HL-60 (cell line): ENCODE results near the gene EMID1.

Source experiments
- POLR2AphosphoS5 ChIP-seq: IDR thresholded peaks from 2 replicates; pipeline ENCODE4 v1.6.1; 2012; ENCODE audit warnings: low read depth
- TF ChIP-seq, protein P1 (sequence below): IDR thresholded peaks from one replicate; pipeline ENCODE4 v1.5.1; 2011; ENCODE audit warnings: low read length, control low read depth, inconsistent platforms; ENCODE audit not compliant: insufficient read depth

DNA sequence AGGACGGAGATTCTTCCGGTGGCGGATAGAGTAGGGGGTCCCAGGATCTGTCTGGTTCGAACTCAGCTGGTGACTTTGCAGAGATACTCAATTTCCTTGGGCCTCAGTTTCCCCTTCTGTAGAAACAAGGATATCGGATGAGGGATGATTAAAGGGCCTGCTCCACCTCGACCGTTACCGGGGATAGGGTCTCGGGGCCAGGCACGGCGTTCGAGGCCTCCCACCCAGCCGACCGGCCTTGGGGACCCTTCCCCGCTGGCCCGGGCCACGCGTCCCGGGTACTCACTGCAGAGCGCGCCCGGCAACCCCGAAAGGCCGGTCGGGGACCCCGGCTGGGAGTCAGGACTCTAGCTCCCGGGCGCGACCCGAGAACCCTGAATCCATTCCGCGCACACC is 61.8 kb downstream of the EMID1 start:
- TF ChIP-seq, protein P1, sequence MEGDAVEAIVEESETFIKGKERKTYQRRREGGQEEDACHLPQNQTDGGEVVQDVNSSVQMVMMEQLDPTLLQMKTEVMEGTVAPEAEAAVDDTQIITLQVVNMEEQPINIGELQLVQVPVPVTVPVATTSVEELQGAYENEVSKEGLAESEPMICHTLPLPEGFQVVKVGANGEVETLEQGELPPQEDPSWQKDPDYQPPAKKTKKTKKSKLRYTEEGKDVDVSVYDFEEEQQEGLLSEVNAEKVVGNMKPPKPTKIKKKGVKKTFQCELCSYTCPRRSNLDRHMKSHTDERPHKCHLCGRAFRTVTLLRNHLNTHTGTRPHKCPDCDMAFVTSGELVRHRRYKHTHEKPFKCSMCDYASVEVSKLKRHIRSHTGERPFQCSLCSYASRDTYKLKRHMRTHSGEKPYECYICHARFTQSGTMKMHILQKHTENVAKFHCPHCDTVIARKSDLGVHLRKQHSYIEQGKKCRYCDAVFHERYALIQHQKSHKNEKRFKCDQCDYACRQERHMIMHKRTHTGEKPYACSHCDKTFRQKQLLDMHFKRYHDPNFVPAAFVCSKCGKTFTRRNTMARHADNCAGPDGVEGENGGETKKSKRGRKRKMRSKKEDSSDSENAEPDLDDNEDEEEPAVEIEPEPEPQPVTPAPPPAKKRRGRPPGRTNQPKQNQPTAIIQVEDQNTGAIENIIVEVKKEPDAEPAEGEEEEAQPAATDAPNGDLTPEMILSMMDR: no peak
- no peak for TF ChIP-seq POLR2AphosphoS5
